Heart left ventricle (tissue), 13 donors: ENCODE data around the gene SPSB1.
A peak's percentile ranks its signal among the peaks of the same experiment; 100 is the strongest.

Experiments used
- CTCF ChIP-seq, 12 donors: fragments of 200-600 bp; sonication (generic) in 4 of 12; IDR thresholded peaks; one replicate each; pipeline versions ENCODE4 v1.5.0 to v1.8.0; 2018 to 2022; ENCODE audit warnings: antibody characterized with exemption in 12 of 12, mild to moderate bottlenecking in 5 of 12
- POLR2A ChIP-seq, 2 donors: fragments of 450-650 bp; IDR thresholded peaks; one replicate each; pipeline ENCODE4 v1.6.1; 2017; ENCODE audit warnings: antibody characterized with exemption in 2 of 2, mild to moderate bottlenecking in 2 of 2, moderate library complexity in 2 of 2
- donor health status: ischemic (EF 13 %, LVEDD 7.1; RV severe dilation, severe dysfunction).
- donor health status: DM: no; HTN: yes; CAD: no.
- donor health status: DM: no; HTN: no; CAD: no.
- donor health status: ischemic (EF 25% LVEDD 6.9; RV normal size, moderate dysfunction).
- donor health status: ischemic (EF 25% LVEDD 5.7; RV mildly dilated, moderate dysfunction).
- donor health status: ischemic (EF 35%, LVEDD 5.7; RV mildly dilated, moderate dysfunction).
- donor health status: nonischemic (EF 11% LVEDD 7.7; RV severe dilation, severe dysfunction).
- donor health status: DM: yes; HTN: yes; CAD: no.
- donor health status: PGD.
- donor health status: ischemic (EF 29% LVEDD 5.4; RV normal size, mild dysfunction).
- donor health status: nonischemic (EF 23%, LVEDD 6.1; RV moderate dilation, normal function).

GRCh38 chr1:9292361-9293240 is at the start of gene SPSB1:
- TF ChIP-seq CTCF (IDR thresholded peaks at IDR 0.05) (peak in 1 of 12 donors; percentile 9), POLR2A (IDR thresholded peaks at IDR 0.05) (peak; percentile 60 to 89)
